Spleen (tissue), 11 donors: ENCODE data around the gene P2RX7. TPM values are rescaled to one million over a fixed set of nuclear protein-coding genes. Genes with fewer than 3 reads are reported as not detected.
"Not testable (repeated sequence)": the region's sequence is repeated elsewhere in the genome, so short reads cannot be mapped to it uniquely, and the experiment has no call there.

Source experiments
- DNase-seq: peaks from one replicate; pipeline ENCODE4 v3.0.0-alpha.2; 2020
- H3K27ac ChIP-seq, 8 donors: fragments of 200-600 bp; sonication (generic) in 7 of 8; 1 replicate in 4 of 8; 2 replicates in 4 of 8; pipeline versions ENCODE4 v1.5.0 to v1.8.0; 2016 to 2021; ENCODE audit warnings: inconsistent platforms in 4 of 8, mild to moderate bottlenecking in 4 of 8, moderate library complexity in 1 of 8
- H3K27me3 ChIP-seq, 7 donors: fragments of 200-600 bp; sonication (generic) in 6 of 7; replicated peaks in 1 of 7; 1 replicate in 4 of 7; 2 replicates in 3 of 7; pipeline versions ENCODE4 v1.5.0 to v1.8.0; 2016 to 2021; ENCODE audit warnings: inconsistent platforms in 3 of 7, mild to moderate bottlenecking in 1 of 7
- H3K36me3 ChIP-seq, 6 donors: fragments of 200-600 bp; sonication (generic) in 5 of 6; 1 replicate in 4 of 6; 2 replicates in 2 of 6; pipeline versions ENCODE4 v1.5.0 to v1.8.0; 2016 to 2021; ENCODE audit warnings: inconsistent platforms in 2 of 6
- H3K4me1 ChIP-seq, 6 donors: fragments of 200-600 bp; sonication (generic) in 5 of 6; 1 replicate in 3 of 6; 2 replicates in 3 of 6; pipeline versions ENCODE4 v1.5.0 to v1.8.0; 2016 to 2021; ENCODE audit warnings: inconsistent platforms in 3 of 6
- H3K4me3 ChIP-seq, 8 donors: fragments of 200-600 bp; sonication (generic) in 7 of 8; 1 replicate in 4 of 8; 2 replicates in 4 of 8; pipeline versions ENCODE4 v1.5.0 to v1.8.0; 2016 to 2021; ENCODE audit warnings: inconsistent platforms in 4 of 8, mild to moderate bottlenecking in 4 of 8, moderate library complexity in 2 of 8
- H3K9me3 ChIP-seq, 8 donors: fragments of 200-600 bp; sonication (generic) in 7 of 8; 1 replicate in 4 of 8; 2 replicates in 4 of 8; pipeline versions ENCODE4 v1.5.0 to v1.8.0; 2016 to 2021; ENCODE audit warnings: inconsistent platforms in 4 of 8
- POLR2A ChIP-seq, 3 donors: fragments of 450-650 bp; IDR thresholded peaks; one replicate each; pipeline ENCODE4 v1.5.1; 2017; ENCODE audit warnings: antibody characterized with exemption in 3 of 3, mild to moderate bottlenecking in 1 of 3
- POLR2AphosphoS5 ChIP-seq, 3 donors: sonication (generic); formaldehyde crosslinking; IDR thresholded peaks; one replicate each; pipeline ENCODE4 v1.5.1; 2017; ENCODE audit warnings: antibody characterized with exemption in 3 of 3
- WGBS, 5 donors: extraction: QIAGEN DNeasy Blood & Tissue Kit in 3 of 5; methylation state at CpG; one replicate each; pipeline versions ENCODE4 v1.1.5 to v1.1.7; 2013 to 2018; 5-methylcytosine and 5-hydroxymethylcytosine counted together
- intact Hi-C: fragments of 100-400 bp; cut with DNase I; formaldehyde crosslinking; loops from one replicate; pipeline ENCODE4 v1.15.0; 2023; ENCODE audit warnings: low total_unique reads
- polyA plus RNA-seq, 3 donors: library from polyadenylated mRNA; stranded (reverse); fragments of 200-250 nt; gene quantifications; one replicate each; pipeline ENCODE4 v1.2.1, GENCODE V29; 2013
- total RNA-seq, 7 donors: library from RNA; depleted of rRNA in 3 of 7; stranded (reverse); fragments of >200 nt in 3 of 7; fragmentation: NEBNext Ultra II Directional in 4 of 7; extraction: Animal tissue kit (Norgen Biotek cat#: 25700) in 4 of 7; gene quantifications; one replicate each; pipeline versions ENCODE4 v1.1.0 to v1.2.1, GENCODE V29; 2016 to 2021
- TF ChIP-seq, protein P1 (sequence below), 11 experiments: fragments of 200-600 bp in 7 of 11; fragments of 450-650 bp in 4 of 11; sonication (generic) in 4 of 11; IDR thresholded peaks in 8 of 11; conservative IDR thresholded peaks in 3 of 11; 1 replicate in 7 of 11; 2 replicates in 4 of 11; pipeline versions ENCODE4 v1.4.0 to v1.8.0; 2016 to 2021; ENCODE audit warnings: antibody characterized with exemption in 11 of 11, inconsistent platforms in 4 of 11, mild to moderate bottlenecking in 1 of 11
- donor health status: healthy with polysubstance abuse.
- donor health status: DM: no; HTN: no; CAD: no; lungs with moderate emphysema.
- donor health status: DM: no; HTN: no; CAD: no.
- donor health status: Bipolar disorder and iron deficiency.
- donor health status: healthy.
- donor health status: DM: no; HTN: no; CAD: no.
- donor health status: DM: yes; HTN: yes; CAD: no.

P2RX7 gene
- total and polyA plus RNA-seq, 10 donors: 1.8 to 12.3 (median 9.0) TPM

DNA sequence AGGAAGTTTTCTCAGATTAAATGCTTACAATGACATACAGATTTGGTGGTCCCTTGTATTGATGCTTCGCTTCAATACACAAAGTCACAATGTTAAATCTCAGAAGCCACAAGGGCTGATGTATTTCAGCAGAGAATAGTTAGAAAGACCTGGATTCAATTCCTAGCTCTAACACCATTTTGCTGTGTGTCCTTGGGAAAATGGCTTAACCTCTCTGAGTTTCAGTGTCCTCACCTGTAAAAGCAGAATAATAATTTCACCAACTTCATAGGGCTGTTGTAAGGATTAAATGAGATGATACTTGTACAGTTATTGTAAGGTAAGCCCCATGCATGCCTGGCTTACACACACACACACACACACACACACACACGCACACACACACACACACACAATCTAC is 30.3 kb downstream of the P2RX7 start:
- Histone ChIP-seq H3K27ac (no peak overlapping the region), H3K36me3 (peaks cover 0 to 59% (median 26%) of the 10 kb centered on the region in 6 donors), H3K27me3 (no peaks in the 10 kb centered on the region), H3K4me1 (peaks cover 0 to 8% (median 2%) of the 10 kb centered on the region in 6 donors), H3K9me3 (peaks cover 0 to 6% (median 3%) of the 10 kb centered on the region in 8 donors), H3K4me3 (no peak overlapping the region)
- intact Hi-C loops: no loop called here
- WGBS, 5 donors: 49 to 96% (median 88%) methylated on average over 2 of the region's 2 CpGs
- DNase-seq: no peak
- no peak for TF ChIP-seq POLR2AphosphoS5 (IDR thresholded peaks at IDR 0.05)
- TF ChIP-seq, protein P1, sequence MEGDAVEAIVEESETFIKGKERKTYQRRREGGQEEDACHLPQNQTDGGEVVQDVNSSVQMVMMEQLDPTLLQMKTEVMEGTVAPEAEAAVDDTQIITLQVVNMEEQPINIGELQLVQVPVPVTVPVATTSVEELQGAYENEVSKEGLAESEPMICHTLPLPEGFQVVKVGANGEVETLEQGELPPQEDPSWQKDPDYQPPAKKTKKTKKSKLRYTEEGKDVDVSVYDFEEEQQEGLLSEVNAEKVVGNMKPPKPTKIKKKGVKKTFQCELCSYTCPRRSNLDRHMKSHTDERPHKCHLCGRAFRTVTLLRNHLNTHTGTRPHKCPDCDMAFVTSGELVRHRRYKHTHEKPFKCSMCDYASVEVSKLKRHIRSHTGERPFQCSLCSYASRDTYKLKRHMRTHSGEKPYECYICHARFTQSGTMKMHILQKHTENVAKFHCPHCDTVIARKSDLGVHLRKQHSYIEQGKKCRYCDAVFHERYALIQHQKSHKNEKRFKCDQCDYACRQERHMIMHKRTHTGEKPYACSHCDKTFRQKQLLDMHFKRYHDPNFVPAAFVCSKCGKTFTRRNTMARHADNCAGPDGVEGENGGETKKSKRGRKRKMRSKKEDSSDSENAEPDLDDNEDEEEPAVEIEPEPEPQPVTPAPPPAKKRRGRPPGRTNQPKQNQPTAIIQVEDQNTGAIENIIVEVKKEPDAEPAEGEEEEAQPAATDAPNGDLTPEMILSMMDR (IDR thresholded peaks at IDR 0.05 in 8 of 11, conservative IDR thresholded peaks at IDR 0.05 in 3 of 11): no peak
- TF ChIP-seq POLR2A (IDR thresholded peaks at IDR 0.05): no peak

DNA sequence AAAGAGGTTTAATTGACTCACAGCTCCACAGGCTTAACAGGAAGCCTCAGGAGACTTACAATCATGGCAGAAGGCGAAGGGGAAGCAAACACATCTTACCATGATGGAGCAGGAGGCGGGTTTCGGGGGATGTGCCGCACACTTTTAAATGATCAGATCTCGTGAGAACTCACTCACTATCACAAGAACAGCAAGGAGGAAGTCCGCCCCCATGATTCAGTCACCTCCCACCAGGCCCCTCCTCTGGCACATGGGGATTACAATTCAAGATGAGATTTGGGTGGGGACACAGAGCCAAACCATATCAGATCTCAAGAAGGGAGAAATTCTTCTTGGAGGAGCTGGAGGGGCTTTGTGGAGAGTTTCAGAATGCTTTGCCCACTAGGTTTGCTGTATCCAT is 32.2 kb downstream of the P2RX7 start:
- DNase-seq, H3K27me3 ChIP-seq, intact Hi-C loops, H3K4me3 ChIP-seq, H3K9me3 ChIP-seq, H3K4me1 ChIP-seq, H3K27ac ChIP-seq: not testable (repeated sequence)
- H3K36me3 ChIP-seq: peaks cover 0 to 63% (median 26%) of the 10 kb centered on the region in 6 donors
- 86 to 98% (median 91%) methylated on average over 6 of the region's 6 CpGs for WGBS, 5 donors

DNA sequence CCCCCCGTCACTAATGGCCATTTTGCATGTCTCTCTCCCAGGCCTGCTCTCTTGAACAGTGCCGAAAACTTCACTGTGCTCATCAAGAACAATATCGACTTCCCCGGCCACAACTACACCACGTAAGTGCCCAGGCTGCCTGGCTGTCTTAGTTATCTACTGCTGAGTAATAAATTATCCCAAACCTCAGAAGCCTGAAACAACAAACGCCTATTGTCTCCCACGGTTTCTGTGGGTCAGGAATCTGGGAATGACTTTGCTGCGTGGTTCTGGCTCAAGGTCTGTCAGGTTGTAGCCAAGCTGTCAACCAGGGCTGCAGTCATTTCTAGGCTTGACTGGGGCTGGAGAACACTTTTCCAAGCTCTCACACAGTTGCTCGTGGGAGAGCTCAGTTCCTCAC is 32.6 kb downstream of the P2RX7 start:
- Histone ChIP-seq H3K27me3 (no peaks in the 10 kb centered on the region), H3K27ac (no peak overlapping the region), H3K4me3 (no peak overlapping the region), H3K36me3 (peaks cover 0 to 68% (median 26%) of the 10 kb centered on the region in 6 donors), H3K9me3 (no peaks in the 10 kb centered on the region), H3K4me1 (no peaks in the 10 kb centered on the region)
- WGBS, 5 donors: 87 to 94% (median 90%) methylated on average over 9 of the region's 9 CpGs
- TF ChIP-seq, protein P1 (IDR thresholded peaks at IDR 0.05 in 8 of 11, conservative IDR thresholded peaks at IDR 0.05 in 3 of 11): no peak
- intact Hi-C loops: no loop called here
- DNase-seq: no peak

DNA sequence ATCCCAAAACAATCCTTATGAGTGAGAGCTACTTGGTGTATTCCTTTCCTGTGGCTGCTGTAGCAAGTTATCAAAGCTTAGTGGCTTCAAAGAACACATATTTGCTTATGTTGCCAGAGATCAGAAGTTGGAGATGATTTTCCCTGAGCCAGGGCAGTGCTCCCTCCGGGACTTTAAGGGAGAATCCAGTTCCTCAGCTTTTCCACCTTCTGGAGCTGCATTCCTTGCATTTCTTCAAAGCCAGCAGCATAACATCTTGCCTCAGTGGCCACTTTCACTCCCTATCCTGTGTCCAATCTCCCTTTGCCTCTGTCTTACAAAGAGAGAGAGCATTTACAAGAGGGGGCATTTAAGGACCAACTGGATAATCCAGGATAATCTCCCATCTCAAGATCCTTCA is 33.7 kb downstream of the P2RX7 start:
- 38 to 96% (median 88%) methylated on average over 1 of the region's 1 CpG for WGBS, 5 donors
- peaks cover 0 to 65% (median 26%) of the 10 kb centered on the region in 6 donors for H3K36me3 ChIP-seq
- no peak for DNase-seq
- no peaks in the 10 kb centered on the region for H3K9me3 ChIP-seq
- H3K27ac ChIP-seq: no peak overlapping the region
- H3K4me1 ChIP-seq: no peaks in the 10 kb centered on the region
- no peak overlapping the region for H3K4me3 ChIP-seq
- intact Hi-C loops: no loop called here
- no peaks in the 10 kb centered on the region for H3K27me3 ChIP-seq
- TF ChIP-seq, protein P1 (IDR thresholded peaks at IDR 0.05 in 8 of 11, conservative IDR thresholded peaks at IDR 0.05 in 3 of 11): no peak
- TF ChIP-seq POLR2A (IDR thresholded peaks at IDR 0.05) (no peak), POLR2AphosphoS5 (IDR thresholded peaks at IDR 0.05) (no peak)

DNA sequence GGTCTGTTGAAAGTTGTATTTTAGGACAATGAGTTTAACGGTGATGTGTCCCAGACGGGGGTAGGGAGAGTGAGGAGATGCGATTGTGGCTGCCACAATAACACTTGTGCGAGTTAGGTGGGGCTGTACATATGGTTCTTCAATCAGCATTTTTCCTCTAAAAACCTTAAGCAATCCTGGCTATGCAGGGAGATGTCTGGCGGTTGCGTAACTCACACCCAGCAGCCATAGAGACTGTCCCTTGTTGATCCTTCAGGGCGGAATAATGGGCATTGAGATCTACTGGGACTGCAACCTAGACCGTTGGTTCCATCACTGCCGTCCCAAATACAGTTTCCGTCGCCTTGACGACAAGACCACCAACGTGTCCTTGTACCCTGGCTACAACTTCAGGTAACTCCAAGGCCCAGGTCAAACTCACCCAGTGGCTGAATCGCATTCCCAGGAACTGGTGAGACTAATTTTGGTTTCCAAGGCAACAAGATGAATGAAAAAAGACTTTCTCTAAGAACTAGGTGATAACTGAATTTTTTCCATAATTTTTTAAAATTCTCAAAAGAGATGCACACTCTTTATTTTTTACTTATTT is 34.6 kb downstream of the P2RX7 start:
- no peaks in the 10 kb centered on the region for H3K4me1 ChIP-seq
- intact Hi-C loops: no loop called here
- peaks cover 0 to 62% (median 26%) of the 10 kb centered on the region in 6 donors for H3K36me3 ChIP-seq
- no peak overlapping the region for H3K27ac ChIP-seq
- H3K4me3 ChIP-seq: no peak overlapping the region
- no peaks in the 10 kb centered on the region for H3K27me3 ChIP-seq
- no peaks in the 10 kb centered on the region for H3K9me3 ChIP-seq
- TF ChIP-seq, protein P1 (IDR thresholded peaks at IDR 0.05 in 8 of 11, conservative IDR thresholded peaks at IDR 0.05 in 3 of 11): no peak
- 77 to 87% (median 84%) methylated on average over 14 of the region's 14 CpGs for WGBS, 5 donors
- DNase-seq: no peak
